Neural cell (in vitro differentiated cells): ENCODE data around the gene COLQ. TPM values are rescaled to one million over a fixed set of nuclear protein-coding genes. Genes with fewer than 3 reads are reported as not detected.
"Not testable (repeated sequence)": the region's sequence is repeated elsewhere in the genome, so short reads cannot be mapped to it uniquely, and the experiment has no call there.

Experiments used
- H2AFZ ChIP-seq: fragments of 200-600, 300-800 bp; sonication (generic), shearing (Covaris generic); 2 replicates; pipeline ENCODE4 v1.6.0; 2014; ENCODE audit warnings: low read depth, mild to moderate bottlenecking, antibody characterized with exemption, low read length, moderate library complexity
- H3F3A ChIP-seq: fragments of 200-600 bp; shearing (Covaris generic); 2 replicates; pipeline ENCODE4 v1.6.1; 2016; ENCODE audit warnings: mild to moderate bottlenecking, moderate library complexity, mixed read lengths, antibody characterized with exemption, low read length; ENCODE audit not compliant: insufficient read depth, poor library complexity, severe bottlenecking
- H3K27ac ChIP-seq: fragments of 200-600, 300-800 bp; sonication (generic), shearing (Covaris generic); 2 replicates; pipeline ENCODE4 v1.5.1; 2014; ENCODE audit warnings: mild to moderate bottlenecking, low read length, moderate library complexity
- H3K27me3 ChIP-seq: fragments of 300-800, 200-600 bp; sonication (generic), shearing (Covaris generic); 2 replicates; pipeline ENCODE4 v1.6.0; 2014; ENCODE audit warnings: mild to moderate bottlenecking, low read depth, low read length, moderate library complexity; ENCODE audit not compliant: insufficient read depth
- H3K36me3 ChIP-seq: fragments of 300-800, 200-600 bp; sonication (generic), shearing (Covaris generic); 2 replicates; pipeline ENCODE4 v1.5.1; 2014; ENCODE audit warnings: mild to moderate bottlenecking, antibody characterized with exemption, low read length, moderate library complexity; ENCODE audit not compliant: insufficient read depth
- H3K4me2 ChIP-seq: fragments of 300-800, 200-600 bp; sonication (generic), shearing (Covaris generic); 2 replicates; pipeline ENCODE4 v1.6.0; 2014; ENCODE audit warnings: mild to moderate bottlenecking, low read length
- H3K4me3 ChIP-seq: fragments of 300-800, 200-600 bp; sonication (generic), shearing (Covaris generic); 2 replicates; pipeline ENCODE4 v1.5.1; 2014; ENCODE audit warnings: mild to moderate bottlenecking, low read length, moderate library complexity
- H3K79me2 ChIP-seq: fragments of 200-600 bp; shearing (Covaris generic); replicated peaks from 2 replicates; pipeline ENCODE4 v1.6.0; 2014; ENCODE audit warnings: mild to moderate bottlenecking, low read length, moderate library complexity; ENCODE audit not compliant: insufficient read depth
- H3K9ac ChIP-seq: fragments of 300-800, 200-600 bp; sonication (generic), shearing (Covaris generic); 2 replicates; pipeline ENCODE4 v1.6.1; 2016; ENCODE audit warnings: mild to moderate bottlenecking, low read length, mixed read lengths
- H3K9me2 ChIP-seq: fragments of 200-600 bp; shearing (Covaris generic); 2 replicates; pipeline ENCODE4 v1.6.1; 2016; ENCODE audit warnings: mild to moderate bottlenecking, low read length, mixed read lengths; ENCODE audit not compliant: insufficient read depth
- H3K9me3 ChIP-seq: fragments of 200-600, 300-800 bp; sonication (generic), shearing (Covaris generic); 2 replicates; pipeline ENCODE4 v1.6.1; 2016; ENCODE audit warnings: mild to moderate bottlenecking, mixed run types, low read length, moderate library complexity, mixed read lengths
- H4K20me1 ChIP-seq: fragments of 200-600 bp; shearing (Covaris generic); 2 replicates; pipeline ENCODE4 v1.6.1; 2016; ENCODE audit warnings: mild to moderate bottlenecking, mixed run types; ENCODE audit not compliant: insufficient read depth
- EP300 ChIP-seq: fragments of 450-650 bp; conservative IDR thresholded peaks from 2 replicates; pipeline ENCODE4 v1.6.1; 2014; ENCODE audit warnings: antibody characterized with exemption, mild to moderate bottlenecking, moderate library complexity; ENCODE audit not compliant: poor library complexity, severe bottlenecking
- EZH2 ChIP-seq: fragments of 200-600, 300-800 bp; shearing (Covaris generic), sonication (generic); IDR thresholded peaks from 2 replicates; pipeline ENCODE4 v1.6.1; 2014; ENCODE audit warnings: antibody characterized with exemption, low read length, borderline replicate concordance, mild to moderate bottlenecking; ENCODE audit not compliant: insufficient read depth, poor library complexity, severe bottlenecking
- MXI1 ChIP-seq: fragments of 450-650 bp; conservative IDR thresholded peaks from 2 replicates; pipeline ENCODE4 v1.6.1; 2014; ENCODE audit warnings: antibody characterized with exemption, mild to moderate bottlenecking; ENCODE audit not compliant: poor library complexity, severe bottlenecking
- POLR2AphosphoS5 ChIP-seq: IDR thresholded peaks from 2 replicates; pipeline ENCODE4 v1.6.1; 2012
- RAD21 ChIP-seq: fragments of 450-650 bp; conservative IDR thresholded peaks from 2 replicates; pipeline ENCODE4 v1.6.1; 2014; ENCODE audit warnings: antibody characterized with exemption, mild to moderate bottlenecking, moderate library complexity
- SMC3 ChIP-seq: fragments of 450-650 bp; conservative IDR thresholded peaks from 2 replicates; pipeline ENCODE4 v1.6.1; 2014; ENCODE audit warnings: antibody characterized with exemption, mild to moderate bottlenecking, moderate library complexity; ENCODE audit not compliant: poor library complexity
- TAF1 ChIP-seq: IDR thresholded peaks from 2 replicates; pipeline ENCODE4 v1.6.1; 2012; ENCODE audit warnings: low read depth
- polyA plus RNA-seq: library from polyadenylated mRNA; depleted of rRNA; stranded (reverse); fragments of >200 nt; gene quantifications from 2 replicates; pipeline ENCODE4 v1.2.3, GENCODE V29; 2014
- TF ChIP-seq, protein P1 (sequence below): IDR thresholded peaks from 2 replicates; pipeline ENCODE4 v1.6.1; 2012; ENCODE audit warnings: borderline replicate concordance
- TF ChIP-seq, protein P2 (sequence below): fragments of 450-650 bp; IDR thresholded peaks from 2 replicates; pipeline ENCODE4 v1.5.1; 2014; ENCODE audit warnings: antibody characterized with exemption, mild to moderate bottlenecking, moderate library complexity; ENCODE audit not compliant: poor library complexity, severe bottlenecking

The COLQ gene
- polyA plus RNA-seq, 1 donor from 2014 or later = 9.5 TPM

DNA sequence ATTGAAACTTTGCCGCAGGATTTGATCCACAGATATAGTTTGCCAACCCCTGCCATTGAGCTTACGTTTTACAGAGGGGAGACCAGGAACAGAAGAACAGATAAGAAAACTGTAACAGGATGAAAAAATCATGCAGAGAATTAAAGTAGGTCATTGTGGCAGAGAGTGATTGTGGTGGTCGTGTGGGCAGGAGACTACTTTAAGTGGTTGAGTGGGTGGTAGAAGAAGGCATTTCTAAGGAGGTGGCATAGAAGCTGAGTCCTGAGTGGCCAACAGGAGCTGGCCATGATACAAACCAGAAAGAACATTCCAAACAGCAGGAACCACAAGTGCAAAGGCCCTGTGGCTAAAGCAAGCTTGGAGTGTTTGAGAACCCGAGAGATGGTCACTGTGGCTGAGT lies 34.5 kb downstream of the COLQ start:
- H3K36me3 ChIP-seq = peaks cover 4% of the 10 kb centered on the region
- no peaks in the 10 kb centered on the region for H4K20me1 ChIP-seq
- no peak overlapping the region for H3K4me3 ChIP-seq
- no peak for TF ChIP-seq RAD21
- no peak for TF ChIP-seq TAF1
- TF ChIP-seq, protein P1, sequence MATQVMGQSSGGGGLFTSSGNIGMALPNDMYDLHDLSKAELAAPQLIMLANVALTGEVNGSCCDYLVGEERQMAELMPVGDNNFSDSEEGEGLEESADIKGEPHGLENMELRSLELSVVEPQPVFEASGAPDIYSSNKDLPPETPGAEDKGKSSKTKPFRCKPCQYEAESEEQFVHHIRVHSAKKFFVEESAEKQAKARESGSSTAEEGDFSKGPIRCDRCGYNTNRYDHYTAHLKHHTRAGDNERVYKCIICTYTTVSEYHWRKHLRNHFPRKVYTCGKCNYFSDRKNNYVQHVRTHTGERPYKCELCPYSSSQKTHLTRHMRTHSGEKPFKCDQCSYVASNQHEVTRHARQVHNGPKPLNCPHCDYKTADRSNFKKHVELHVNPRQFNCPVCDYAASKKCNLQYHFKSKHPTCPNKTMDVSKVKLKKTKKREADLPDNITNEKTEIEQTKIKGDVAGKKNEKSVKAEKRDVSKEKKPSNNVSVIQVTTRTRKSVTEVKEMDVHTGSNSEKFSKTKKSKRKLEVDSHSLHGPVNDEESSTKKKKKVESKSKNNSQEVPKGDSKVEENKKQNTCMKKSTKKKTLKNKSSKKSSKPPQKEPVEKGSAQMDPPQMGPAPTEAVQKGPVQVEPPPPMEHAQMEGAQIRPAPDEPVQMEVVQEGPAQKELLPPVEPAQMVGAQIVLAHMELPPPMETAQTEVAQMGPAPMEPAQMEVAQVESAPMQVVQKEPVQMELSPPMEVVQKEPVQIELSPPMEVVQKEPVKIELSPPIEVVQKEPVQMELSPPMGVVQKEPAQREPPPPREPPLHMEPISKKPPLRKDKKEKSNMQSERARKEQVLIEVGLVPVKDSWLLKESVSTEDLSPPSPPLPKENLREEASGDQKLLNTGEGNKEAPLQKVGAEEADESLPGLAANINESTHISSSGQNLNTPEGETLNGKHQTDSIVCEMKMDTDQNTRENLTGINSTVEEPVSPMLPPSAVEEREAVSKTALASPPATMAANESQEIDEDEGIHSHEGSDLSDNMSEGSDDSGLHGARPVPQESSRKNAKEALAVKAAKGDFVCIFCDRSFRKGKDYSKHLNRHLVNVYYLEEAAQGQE = no peak
- no peak for TF ChIP-seq SMC3
- no peak for TF ChIP-seq MXI1
- TF ChIP-seq POLR2AphosphoS5 = no peak
- no peak for TF ChIP-seq EP300
- TF ChIP-seq EZH2 = no peak
- TF ChIP-seq, protein P2, sequence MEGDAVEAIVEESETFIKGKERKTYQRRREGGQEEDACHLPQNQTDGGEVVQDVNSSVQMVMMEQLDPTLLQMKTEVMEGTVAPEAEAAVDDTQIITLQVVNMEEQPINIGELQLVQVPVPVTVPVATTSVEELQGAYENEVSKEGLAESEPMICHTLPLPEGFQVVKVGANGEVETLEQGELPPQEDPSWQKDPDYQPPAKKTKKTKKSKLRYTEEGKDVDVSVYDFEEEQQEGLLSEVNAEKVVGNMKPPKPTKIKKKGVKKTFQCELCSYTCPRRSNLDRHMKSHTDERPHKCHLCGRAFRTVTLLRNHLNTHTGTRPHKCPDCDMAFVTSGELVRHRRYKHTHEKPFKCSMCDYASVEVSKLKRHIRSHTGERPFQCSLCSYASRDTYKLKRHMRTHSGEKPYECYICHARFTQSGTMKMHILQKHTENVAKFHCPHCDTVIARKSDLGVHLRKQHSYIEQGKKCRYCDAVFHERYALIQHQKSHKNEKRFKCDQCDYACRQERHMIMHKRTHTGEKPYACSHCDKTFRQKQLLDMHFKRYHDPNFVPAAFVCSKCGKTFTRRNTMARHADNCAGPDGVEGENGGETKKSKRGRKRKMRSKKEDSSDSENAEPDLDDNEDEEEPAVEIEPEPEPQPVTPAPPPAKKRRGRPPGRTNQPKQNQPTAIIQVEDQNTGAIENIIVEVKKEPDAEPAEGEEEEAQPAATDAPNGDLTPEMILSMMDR = no peak
- no peaks in the 10 kb centered on the region for H3K79me2 ChIP-seq
- H2AFZ ChIP-seq = no peak overlapping the region
- H3K9ac ChIP-seq = no peak overlapping the region
- H3F3A ChIP-seq = no peaks in the 10 kb centered on the region
- no peak overlapping the region for H3K27ac ChIP-seq
- no peaks in the 10 kb centered on the region for H3K9me2 ChIP-seq
- no peaks in the 10 kb centered on the region for H3K9me3 ChIP-seq
- H3K27me3 ChIP-seq = no peaks in the 10 kb centered on the region
- no peak overlapping the region for H3K4me2 ChIP-seq

DNA sequence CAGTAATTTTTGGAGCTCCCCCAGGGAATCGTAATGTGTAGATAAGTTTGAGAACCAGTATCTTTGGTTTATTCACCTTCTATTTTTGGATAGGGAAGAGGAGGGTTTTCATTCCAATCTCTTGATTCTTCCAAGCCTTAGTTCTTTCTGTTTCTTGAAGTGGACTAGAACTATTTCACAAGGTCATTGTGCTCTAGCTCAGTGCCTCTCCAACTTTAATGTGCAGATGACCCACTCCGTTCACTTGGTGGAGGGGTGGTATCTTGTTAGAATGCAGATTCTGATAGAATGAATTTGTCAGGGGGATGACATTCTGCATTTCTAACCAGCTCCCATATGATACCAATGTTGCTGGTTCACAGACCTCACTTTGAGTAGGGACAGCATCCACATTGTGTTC lies 35.5 kb downstream of the COLQ start:
- no peak overlapping the region for H3K27ac ChIP-seq
- no peak for TF ChIP-seq SMC3
- TF ChIP-seq TAF1 = no peak
- no peak for TF ChIP-seq MXI1
- TF ChIP-seq, protein P1 = no peak
- TF ChIP-seq EP300 = no peak
- no peak for TF ChIP-seq RAD21
- TF ChIP-seq, protein P2 = no peak
- TF ChIP-seq POLR2AphosphoS5 = no peak
- no peak for TF ChIP-seq EZH2
- no peak overlapping the region for H2AFZ ChIP-seq
- H3F3A ChIP-seq = no peaks in the 10 kb centered on the region
- H3K4me2 ChIP-seq = no peak overlapping the region
- H3K9me2 ChIP-seq = no peaks in the 10 kb centered on the region
- no peak overlapping the region for H3K9ac ChIP-seq
- no peaks in the 10 kb centered on the region for H4K20me1 ChIP-seq
- H3K36me3 ChIP-seq = peaks cover 4% of the 10 kb centered on the region
- no peaks in the 10 kb centered on the region for H3K79me2 ChIP-seq
- H3K4me3 ChIP-seq = no peak overlapping the region
- H3K27me3 ChIP-seq = no peaks in the 10 kb centered on the region
- H3K9me3 ChIP-seq = no peaks in the 10 kb centered on the region

DNA sequence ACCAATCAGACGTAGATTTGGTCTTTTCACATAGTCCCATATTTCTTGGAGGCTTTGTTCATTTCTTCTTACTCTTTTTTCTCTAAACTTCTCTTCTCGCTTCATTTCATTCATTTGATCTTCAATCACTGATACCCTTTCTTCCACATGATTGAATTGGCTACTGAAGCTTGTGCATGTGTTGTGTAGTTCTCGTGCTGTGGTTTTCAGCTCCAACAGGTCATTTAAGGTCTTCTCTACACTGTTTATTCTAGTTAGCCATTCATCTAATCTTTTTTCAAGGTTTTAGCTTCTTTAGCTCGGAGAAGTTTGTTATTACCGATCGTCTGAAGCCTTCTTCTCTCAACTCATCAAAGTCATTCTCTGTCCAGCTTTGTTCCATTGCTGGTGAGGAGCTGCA lies 37.0 kb downstream of the COLQ start:
- not testable (repeated sequence) for H3F3A ChIP-seq, H3K27me3 ChIP-seq, H3K36me3 ChIP-seq, H3K4me2 ChIP-seq, H3K4me3 ChIP-seq, H4K20me1 ChIP-seq, H3K9me2 ChIP-seq, H2AFZ ChIP-seq, H3K9ac ChIP-seq, H3K27ac ChIP-seq, H3K9me3 ChIP-seq, H3K79me2 ChIP-seq
